Measurements from ENCODE around the gene DNAH11.
"Not testable (repeated sequence)": the region's sequence is repeated elsewhere in the genome, so short reads cannot be mapped to it uniquely, and the experiment has no call there.

The DNAH11 gene

DNA sequence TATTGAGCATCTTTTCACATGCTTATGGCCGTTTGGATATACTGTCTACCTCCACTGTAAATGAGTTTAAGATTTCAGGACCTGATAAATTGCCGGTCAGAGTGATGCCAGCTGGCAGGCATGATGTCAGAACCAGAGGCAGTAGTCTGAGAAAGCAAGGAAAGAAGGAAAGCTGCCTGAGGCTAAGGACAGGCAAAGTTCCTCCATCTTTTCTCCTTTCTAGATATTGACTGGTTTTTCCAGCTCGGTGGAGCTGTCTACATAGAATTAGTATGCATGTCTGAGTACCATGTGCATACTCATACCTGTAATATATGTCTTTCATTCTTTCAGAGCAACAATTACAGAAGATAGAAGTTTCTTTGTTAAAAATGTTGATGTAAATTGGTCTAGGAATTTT, 350.6 kb downstream of the DNAH11 start:
- no peak for DNase-seq

DNA sequence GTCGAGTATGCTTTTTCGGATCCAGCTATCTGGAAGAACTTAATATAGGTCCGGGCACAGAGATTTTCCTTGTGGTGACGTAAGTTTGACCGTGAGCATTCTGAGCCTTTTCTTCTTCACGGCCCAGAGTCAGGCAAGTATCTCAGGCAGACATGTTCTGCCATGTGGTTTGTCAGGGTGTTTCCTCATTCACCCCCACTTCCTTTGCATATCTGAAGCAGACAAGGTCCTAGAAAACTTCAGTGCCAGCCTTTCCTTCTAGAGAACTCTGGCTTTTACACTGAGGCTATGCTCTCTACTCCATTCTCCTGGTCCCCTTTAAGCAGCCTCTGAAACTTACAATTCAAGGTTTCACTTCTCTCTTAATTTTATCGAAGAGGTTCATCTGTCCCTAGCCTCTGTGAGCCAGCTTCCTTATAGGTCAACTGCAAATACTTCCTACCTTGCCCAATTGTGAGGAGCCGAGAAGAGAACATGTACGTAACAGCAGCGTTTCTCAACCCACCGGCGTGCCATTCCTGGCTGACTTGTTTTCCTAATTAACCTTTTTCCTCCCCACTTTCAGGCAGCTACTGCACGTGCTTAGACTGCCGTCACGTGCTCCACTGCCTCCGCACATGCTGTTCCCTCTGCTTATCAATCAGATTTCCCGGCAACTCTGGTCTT, 355.6 kb downstream of the DNAH11 start:
- DNase-seq, result no peak

DNA sequence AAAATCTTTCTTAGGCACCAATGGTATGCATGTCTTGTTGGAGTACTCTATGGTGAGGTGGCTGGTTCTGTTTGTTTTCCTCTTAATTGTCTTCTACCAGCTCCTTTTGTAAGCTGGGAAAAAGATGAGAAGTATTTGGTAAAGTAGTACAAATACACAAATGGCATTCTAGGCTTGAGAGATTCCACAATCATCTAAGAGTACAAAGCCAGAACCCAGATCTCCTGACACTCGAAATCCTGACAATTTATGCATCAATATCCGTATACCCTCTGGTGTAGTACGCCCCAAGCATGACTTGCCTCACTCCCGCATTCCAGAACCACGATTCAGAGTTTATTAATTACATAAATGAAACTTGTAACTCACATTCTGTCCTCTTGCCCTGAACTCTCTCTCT, 359.4 kb downstream of the DNAH11 start:
- DNase-seq, result no peak

DNA sequence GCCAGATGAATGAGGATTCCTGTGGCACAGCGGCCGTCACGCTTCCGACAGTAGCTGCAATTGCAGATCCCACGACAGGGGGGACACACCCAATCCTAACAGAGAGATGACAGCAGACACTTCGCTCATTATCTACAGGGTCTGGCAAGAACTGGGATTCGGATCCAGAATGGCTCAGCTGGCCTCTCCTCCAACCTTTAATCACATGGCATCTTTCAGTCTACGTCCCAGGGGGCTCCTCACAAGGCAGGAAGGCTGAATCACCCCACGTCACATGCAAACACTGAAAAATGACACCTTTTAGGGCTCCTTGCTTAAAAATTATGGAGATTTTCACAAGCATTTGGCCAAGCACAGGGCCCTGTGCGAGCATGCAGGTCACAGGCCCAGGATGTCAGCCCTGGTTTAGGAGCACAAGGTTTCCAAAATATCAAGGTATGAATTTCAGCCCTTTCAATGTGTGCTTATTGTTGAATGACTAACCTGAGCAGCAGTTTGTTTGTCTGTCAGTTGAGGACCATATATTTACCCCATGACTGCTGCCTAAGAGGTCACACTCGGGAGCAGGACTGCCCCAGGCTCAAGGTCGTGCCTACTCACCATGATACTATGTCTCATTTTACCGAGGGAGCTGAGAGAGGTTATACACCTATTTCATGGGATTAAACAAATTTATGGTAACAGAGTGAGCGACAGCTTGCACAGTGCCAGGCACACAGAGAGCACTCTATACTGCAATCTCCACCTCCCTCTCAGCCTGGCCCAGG, 360.4 kb downstream of the DNAH11 start:
- no peak for DNase-seq

DNA sequence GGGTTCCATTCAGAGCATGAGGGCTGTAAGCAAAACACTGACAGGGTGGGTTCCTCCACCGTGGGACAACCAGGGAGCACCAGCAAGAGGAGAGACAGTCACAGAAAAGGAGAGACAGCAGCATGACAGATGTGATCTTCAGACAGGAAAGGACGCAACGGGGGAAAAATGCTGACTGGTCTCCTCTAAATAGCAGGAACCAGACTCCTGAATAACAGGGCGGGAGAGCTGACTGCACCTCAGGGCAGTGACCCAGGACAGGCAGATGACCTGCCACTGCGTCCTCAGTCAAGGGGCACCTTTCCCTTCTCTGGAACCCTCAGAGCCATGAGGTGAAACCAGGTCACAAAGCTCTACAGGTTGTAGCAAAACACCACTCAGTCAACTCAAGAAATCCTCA, 365.9 kb downstream of the DNAH11 start:
- no peak for DNase-seq

DNA sequence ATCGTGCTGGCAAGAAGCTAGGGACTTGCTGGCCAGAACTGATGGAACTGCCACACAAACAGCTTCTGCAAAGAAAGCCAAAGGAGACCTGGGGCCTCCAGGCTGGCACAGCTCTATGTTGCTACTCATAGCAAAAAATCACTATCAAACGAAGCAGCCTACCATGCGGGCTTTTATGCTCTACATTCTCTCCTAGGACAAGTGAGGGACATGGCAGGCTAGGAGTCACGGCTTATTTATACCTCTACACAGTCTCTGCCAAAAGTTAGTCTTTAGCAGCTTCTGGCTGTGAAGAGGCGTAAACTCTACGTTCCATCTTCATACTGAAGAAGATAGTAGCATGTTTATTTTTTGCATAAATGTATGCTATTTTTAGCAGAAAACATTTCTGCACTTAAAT, 367.4 kb downstream of the DNAH11 start:
- no peak for DNase-seq

- DNase-seq, result no peak
These were observed 368.6 kb downstream of the DNAH11 start for GRCh38 chr7:21911341-21911875.

DNA sequence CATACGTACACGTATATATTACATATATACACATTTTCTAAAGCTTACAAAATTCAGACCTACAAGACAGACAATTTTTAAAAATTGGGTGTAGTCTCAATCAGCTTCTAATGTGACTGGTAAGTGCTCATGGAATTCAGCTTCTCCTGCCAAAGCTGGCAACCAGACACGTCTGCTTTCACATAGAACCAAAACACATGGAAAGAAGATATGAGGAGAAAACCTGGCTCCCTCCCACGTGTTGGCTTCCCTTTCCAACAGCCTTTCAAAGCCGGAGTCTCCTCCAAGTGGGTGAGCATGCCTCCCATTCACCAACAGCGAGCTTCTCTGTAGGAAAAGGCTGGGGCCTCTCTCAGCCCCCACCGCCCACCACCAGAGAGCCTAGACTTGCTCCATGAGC, 369.5 kb downstream of the DNAH11 start:
- no peak for DNase-seq

- DNase-seq, result no peak
These were observed 370.3 kb downstream of the DNAH11 start for GRCh38 chr7:21912931-21913780.

- DNase-seq, result no peak
These were observed 371.8 kb downstream of the DNAH11 start for GRCh38 chr7:21914671-21915070.

- no peak for DNase-seq
These were observed 372.3 kb downstream of the DNAH11 start for GRCh38 chr7:21915140-21915539.

DNA sequence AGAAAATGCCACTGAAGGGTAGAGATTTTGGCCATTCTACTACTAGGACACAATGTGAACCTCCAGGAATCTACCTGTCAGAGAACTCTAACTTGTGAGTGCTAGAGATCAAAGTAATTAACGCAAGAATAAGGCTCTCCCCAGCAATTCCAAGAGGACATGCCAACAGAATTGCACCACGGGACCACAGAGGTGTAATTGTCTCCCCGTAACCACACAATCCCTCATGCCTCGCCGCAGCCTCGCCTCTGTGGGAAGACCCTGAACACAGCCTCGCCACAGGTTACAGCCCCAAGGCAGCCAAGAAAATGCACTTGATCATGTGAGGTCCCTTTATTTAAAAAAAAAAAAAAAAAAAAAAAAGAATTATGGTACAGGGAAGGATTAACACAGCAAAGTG, 373.3 kb downstream of the DNAH11 start:
- DNase-seq, result no peak

DNA sequence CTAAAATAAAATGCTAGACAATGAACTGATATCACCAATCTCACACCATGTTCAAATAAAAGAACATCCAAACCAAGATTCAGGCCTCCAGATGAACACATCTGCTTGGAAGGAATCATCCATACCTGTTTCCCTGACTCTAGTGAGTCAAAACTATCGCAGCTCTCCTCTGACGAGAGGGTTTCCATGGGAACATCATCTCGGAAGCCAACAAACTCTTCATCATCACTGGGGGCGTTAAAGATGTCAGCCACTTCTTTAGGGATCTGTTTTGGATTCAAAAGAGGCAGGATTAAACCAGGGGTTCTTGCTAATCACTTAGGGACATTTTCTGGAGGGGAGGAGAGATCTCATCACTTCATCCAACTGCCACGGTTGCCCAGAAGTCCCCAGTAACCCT, 373.8 kb downstream of the DNAH11 start:
- DNase-seq, result no peak

DNA sequence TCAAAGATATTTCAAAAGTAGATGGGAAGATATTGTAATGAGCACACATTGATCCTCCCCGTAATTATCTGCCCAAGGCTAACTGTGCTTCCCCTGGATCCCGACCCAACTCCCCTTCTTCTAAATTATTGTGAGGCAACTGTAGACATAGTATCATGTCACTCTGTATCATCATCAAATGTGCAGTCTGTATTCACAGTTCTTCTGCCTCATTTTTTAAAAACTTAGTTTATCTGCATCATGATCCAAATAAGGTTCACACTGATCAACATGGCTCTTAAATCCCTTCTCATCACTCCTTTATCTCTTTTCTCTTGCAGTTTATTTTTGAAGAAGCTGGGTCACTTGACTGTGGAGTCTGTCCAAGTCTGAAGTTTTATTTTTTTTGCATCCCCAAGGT, 375.4 kb downstream of the DNAH11 start:
- DNase-seq, result no peak

DNA sequence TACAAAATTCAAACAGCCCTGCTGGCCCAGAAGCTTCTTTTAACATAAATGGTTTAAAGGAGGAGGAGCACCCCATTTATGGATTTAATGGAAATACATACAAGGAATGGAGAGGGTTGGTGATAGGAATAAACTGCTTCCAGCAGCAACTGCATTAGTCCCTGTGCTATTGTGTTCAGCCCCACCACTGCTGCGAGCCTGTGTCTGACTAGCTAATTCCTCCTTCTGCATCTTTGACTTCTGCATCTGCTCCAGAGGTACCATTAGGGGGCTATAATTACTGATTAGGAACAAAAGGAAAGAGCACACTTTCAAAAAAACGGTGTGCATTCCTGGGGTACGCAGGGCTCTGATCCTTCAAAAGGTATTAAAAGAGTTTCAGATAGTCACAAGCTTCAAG, 378.1 kb downstream of the DNAH11 start:
- no peak for DNase-seq

- no peak for DNase-seq
These were observed 379.8 kb downstream of the DNAH11 start for GRCh38 chr7:21922605-21923004.

GRCh38 chr7:21923658-21924057, 380.8 kb downstream of the DNAH11 start:
- no peak for DNase-seq

GRCh38 chr7:21926448-21926847, 383.6 kb downstream of the DNAH11 start:
- DNase-seq, result no peak

DNA sequence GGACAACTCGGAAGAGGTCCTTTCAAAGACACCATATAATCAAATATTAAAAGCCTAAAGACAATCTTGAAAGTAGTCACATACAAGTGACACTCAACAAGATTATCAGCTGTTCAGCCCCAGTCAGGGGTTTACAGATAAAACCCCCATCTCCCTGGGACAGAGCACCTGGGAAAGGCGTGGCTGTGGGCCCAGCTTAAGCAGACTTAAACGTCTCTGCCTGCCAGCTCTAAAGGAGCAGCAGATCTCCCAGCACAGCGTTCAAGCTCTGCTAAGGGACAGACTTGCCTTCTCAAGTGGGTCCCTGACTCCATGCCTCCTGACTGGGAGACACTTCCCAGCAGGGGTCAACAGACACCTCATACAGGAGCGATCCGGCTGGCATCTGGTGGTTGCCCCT, 384.9 kb downstream of the DNAH11 start:
- no peak for DNase-seq

DNA sequence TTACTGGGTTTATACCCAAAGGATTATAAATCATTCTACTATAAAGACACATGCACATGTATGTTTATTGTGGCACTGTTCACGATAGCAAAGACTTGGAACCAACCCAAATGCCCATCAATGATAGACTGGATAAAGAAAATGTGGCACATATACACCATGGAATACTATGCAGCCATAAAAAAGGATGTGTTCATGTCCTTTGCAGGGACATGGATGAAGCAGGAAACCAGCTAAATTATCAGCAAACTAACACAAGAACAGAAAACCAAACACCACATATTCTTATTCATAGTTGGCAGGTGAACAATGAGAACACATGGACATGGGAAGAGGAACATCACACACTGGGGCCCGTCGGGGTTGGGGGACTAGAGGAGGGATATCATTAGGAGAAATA, 390.5 kb downstream of the DNAH11 start:
- DNase-seq, result not testable (repeated sequence)

- no peak for DNase-seq
These were observed 392.0 kb downstream of the DNAH11 start for GRCh38 chr7:21934808-21935207.

DNA sequence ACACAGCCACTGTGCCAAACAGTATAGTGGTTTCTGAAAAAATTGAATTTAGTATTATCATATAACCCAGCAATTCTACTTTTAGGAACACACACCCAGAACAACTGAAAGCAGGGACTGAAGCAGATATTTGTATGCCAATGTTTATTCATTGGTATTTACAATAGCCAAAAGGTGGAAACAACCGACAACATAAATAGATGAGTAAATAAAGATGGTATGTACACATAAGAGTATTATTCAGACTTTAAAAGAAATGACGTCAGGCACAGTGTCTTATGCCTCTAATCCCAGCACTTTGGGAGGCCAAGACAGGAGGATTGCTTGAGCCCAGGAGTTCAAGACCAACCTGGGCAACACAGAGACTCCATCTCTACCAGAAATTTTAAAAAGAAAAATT, 395.6 kb downstream of the DNAH11 start:
- no peak for DNase-seq

DNA sequence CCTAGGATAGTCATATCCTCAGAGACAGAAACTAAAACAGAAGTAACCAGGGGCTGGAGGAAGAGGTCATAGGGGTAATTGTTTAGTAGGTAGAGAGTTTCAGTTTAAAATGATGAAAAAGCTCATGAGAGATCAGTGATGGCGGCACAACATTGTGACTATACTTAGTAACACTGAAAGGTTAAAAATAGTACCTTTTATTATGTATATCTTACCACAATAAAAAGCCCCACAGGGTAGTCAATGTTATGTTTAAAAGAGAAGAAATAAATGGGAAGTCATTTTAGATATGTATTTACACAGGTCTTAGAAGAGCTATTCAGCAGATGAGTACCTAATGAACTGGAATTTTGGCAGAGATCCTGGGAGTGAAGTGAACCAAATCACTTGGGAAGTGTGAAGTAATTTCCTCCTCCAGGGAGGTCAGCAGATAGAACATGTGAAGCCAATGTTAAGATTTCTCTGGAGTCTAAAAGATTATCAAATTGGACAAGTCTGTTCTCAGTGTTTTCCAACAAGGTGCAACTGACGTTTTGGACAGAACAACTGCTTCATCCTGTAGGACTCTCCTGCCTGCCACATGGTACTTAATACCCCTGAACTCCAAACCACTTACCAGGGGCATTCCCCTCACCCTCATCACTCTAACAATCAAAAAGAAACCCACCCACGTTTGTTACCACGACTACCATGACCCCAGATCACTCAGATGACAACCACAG, 396.5 kb downstream of the DNAH11 start:
- peak; percentile 74 for DNase-seq
